ENCODE measurements around the gene SEC24D. TPM values are rescaled to one million over a fixed set of nuclear protein-coding genes. Genes with fewer than 3 reads are reported as not detected.

SEC24D gene
- total and polyA plus RNA-seq, 2 experiments from 2014 or later = 37.6 to 94.8 TPM

GRCh38 chr4:118817178-118817930 is 18.6 kb downstream of the SEC24D start:
- H3K79me2 ChIP-seq (replicated peaks; ENCODE audit: insufficient read depth) = peaks cover 75% of the 10 kb centered on the region
- no peak for ATAC-seq
- H3K36me3 Mint-ChIP-seq (ENCODE audit: low read depth) = peaks cover 47% of the 10 kb centered on the region
- peaks cover 41% of the 10 kb centered on the region for H3K36me3 ChIP-seq (ENCODE audit: insufficient read depth)
- H3K27me3 ChIP-seq (ENCODE audit: insufficient read depth) = no peaks in the 10 kb centered on the region
- H4K20me1 ChIP-seq (replicated peaks; ENCODE audit: insufficient read depth) = no peaks in the 10 kb centered on the region; the same call in 1 of the 2 replicates
- DNase-seq (ENCODE audit: low spot score) = no peak
- no peaks in the 10 kb centered on the region for H3K9me3 Mint-ChIP-seq
- H3K27ac Mint-ChIP-seq = no peak overlapping the region
- no peak overlapping the region for H3K27ac ChIP-seq (ENCODE audit: low read depth)
- no peak overlapping the region for H3K4me2 ChIP-seq
- H3K4me3 Mint-ChIP-seq = no peak overlapping the region
- TF ChIP-seq ZNF331 (CRISPR knock-in tag; IDR thresholded peaks at IDR 0.05; ENCODE audit: low read depth) = no peak
- TF ChIP-seq STAT1 (IDR thresholded peaks at IDR 0.05; ENCODE audit: unreplicated experiment) = no peak
- no peak for TF ChIP-seq EZH2phosphoT487 (IDR thresholded peaks at IDR 0.05; ENCODE audit: unreplicated experiment)
- TF ChIP-seq CTCF (conservative IDR thresholded peaks at IDR 0.05; ENCODE audit: low read depth in 2 of 2) = no peak
- no peak for TF ChIP-seq REST (IDR thresholded peaks at IDR 0.05; ENCODE audit: unreplicated experiment)
- TF ChIP-seq NANOG (IDR thresholded peaks at IDR 0.05; ENCODE audit: borderline replicate concordance) = no peak
- TF ChIP-seq ZNF462 (CRISPR knock-in tag; IDR thresholded peaks at IDR 0.05) = no peak
- no peak for TF ChIP-seq POLR2AphosphoS5 (IDR thresholded peaks at IDR 0.05; ENCODE audit: low read depth)
- TF ChIP-seq CREB1 (CRISPR knock-in tag; IDR thresholded peaks at IDR 0.05; ENCODE audit: low read depth) = no peak
- TF ChIP-seq ZNF114 (CRISPR knock-in tag; IDR thresholded peaks at IDR 0.05) = no peak
- no peak for TF ChIP-seq ETS1 (IDR thresholded peaks at IDR 0.05)
- no peak for TF ChIP-seq JUNB (IDR thresholded peaks at IDR 0.05; ENCODE audit: unreplicated experiment)
- TF ChIP-seq EZH2 (IDR thresholded peaks at IDR 0.05; ENCODE audit: low read depth, unreplicated experiment) = no peak
- no peaks in the 10 kb centered on the region for H3K4me1 Mint-ChIP-seq
- H3K4me1 ChIP-seq (ENCODE audit: insufficient read depth) = no peaks in the 10 kb centered on the region
- no peak overlapping the region for H3K4me3 ChIP-seq
- no peaks in the 10 kb centered on the region for H3K9me2 ChIP-seq (ENCODE audit: insufficient read depth)
- H3K27me3 Mint-ChIP-seq (ENCODE audit: insufficient read depth, low read depth, poor library complexity) = peaks cover 2% of the 10 kb centered on the region
- peaks cover 3% of the 10 kb centered on the region; the same call in 1 of the 2 replicates for H3F3A ChIP-seq (replicated peaks; ENCODE audit: low read depth)
- H2AFZ ChIP-seq = no peak overlapping the region
